Naive B cell (primary cell): ENCODE measurements around the gene MRPL12. TPM values are rescaled to one million over a fixed set of nuclear protein-coding genes. Genes with fewer than 3 reads are reported as not detected.

Experiments
- ATAC-seq, 2 donors: fragments of 150-1000 bp; cut with Tn5 transposase; 2 replicates each; pipeline ENCODE4 v1.10.0; 2021; ENCODE audit warnings: low read depth in 2 of 2, mild to moderate bottlenecking in 2 of 2, moderate library complexity in 2 of 2
- DNase-seq: peaks from one replicate; pipeline ENCODE4 v3.0.0; 2022
- H3K27ac Mint-ChIP-seq, 6 donors: one replicate each; pipeline ENCODE4 v1.8.0; 2020 to 2022; ENCODE audit warnings: mild to moderate bottlenecking in 6 of 6, mixed read lengths in 6 of 6, moderate library complexity in 5 of 6, inconsistent platforms in 2 of 6
- H3K27me3 Mint-ChIP-seq, 3 donors: one replicate each; pipeline ENCODE4 v1.8.0; 2021 to 2022; ENCODE audit warnings: mixed read lengths in 3 of 3, mild to moderate bottlenecking in 1 of 3
- H3K36me3 Mint-ChIP-seq, 2 donors: one replicate each; pipeline ENCODE4 v1.8.0; 2020 to 2022; ENCODE audit warnings: mixed read lengths in 2 of 2, inconsistent platforms in 1 of 2, mild to moderate bottlenecking in 1 of 2
- H3K4me1 Mint-ChIP-seq, 3 donors: one replicate each; pipeline ENCODE4 v1.8.0; 2020 to 2022; ENCODE audit warnings: mixed read lengths in 3 of 3, inconsistent platforms in 1 of 3, mild to moderate bottlenecking in 1 of 3, moderate library complexity in 1 of 3
- H3K4me3 Mint-ChIP-seq, 8 donors: one replicate each; pipeline ENCODE4 v1.8.0; 2020 to 2022; ENCODE audit warnings: mild to moderate bottlenecking in 8 of 8, mixed read lengths in 8 of 8, moderate library complexity in 8 of 8, inconsistent platforms in 2 of 8
- H3K9me3 Mint-ChIP-seq, 7 donors: one replicate each; pipeline ENCODE4 v1.8.0; 2020 to 2022; ENCODE audit warnings: mixed read lengths in 7 of 7, mild to moderate bottlenecking in 5 of 7, inconsistent platforms in 2 of 7, moderate library complexity in 1 of 7
- polyA plus RNA-seq, 6 donors: library from polyadenylated mRNA; unstranded; fragments of 300-500 nt; fragmentation: Illumina TruSeq; gene quantifications; one replicate each; pipeline ENCODE4 v1.2.3, GENCODE V29; 2021; ENCODE audit warnings: low read depth in 6 of 6

The MRPL12 gene
- polyA plus RNA-seq, 6 donors from 2014 or later = 33.7 to 51.6 (median 42.3) TPM

GRCh38 chr17:81697261-81698044 lies 5.7 kb upstream of the MRPL12 start:
- Mint-ChIP-seq H3K36me3 (no peaks in the 10 kb centered on the region), H3K27ac (peak overlapping the region in 2 of 6 donors; percentile 77 to 78), H3K4me3 (no peak overlapping the region), H3K4me1 (peaks cover 11 to 17% (median 12%) of the 10 kb centered on the region in 3 donors), H3K9me3 (no peaks in the 10 kb centered on the region), H3K27me3 (no peaks in the 10 kb centered on the region)
- no peak for ATAC-seq
- DNase-seq = no peak

GRCh38 chr17:81700353-81701287 lies 2.5 kb upstream of the MRPL12 start:
- H3K4me3 Mint-ChIP-seq = peak overlapping the region in 3 of 8 donors; percentile 16 to 61 (median 58)
- peak overlapping the region in 3 of 6 donors; percentile 47 to 80 (median 74) for H3K27ac Mint-ChIP-seq
- H3K36me3 Mint-ChIP-seq = no peaks in the 10 kb centered on the region
- ATAC-seq = no peak
- no peaks in the 10 kb centered on the region for H3K27me3 Mint-ChIP-seq
- no peaks in the 10 kb centered on the region for H3K9me3 Mint-ChIP-seq
- no peak for DNase-seq
- peaks cover 17 to 33% (median 21%) of the 10 kb centered on the region in 3 donors for H3K4me1 Mint-ChIP-seq

- peaks cover 0 to 4% of the 10 kb centered on the region in 2 donors for H3K36me3 Mint-ChIP-seq
- peak overlapping the region in 5 of 6 donors; percentile 71 to 97 (median 77) for H3K27ac Mint-ChIP-seq
- DNase-seq = no peak
- H3K27me3 Mint-ChIP-seq = no peaks in the 10 kb centered on the region
- peak overlapping the region; percentile 20 to 94 (median 90) for H3K4me3 Mint-ChIP-seq
- ATAC-seq = no peak
- H3K4me1 Mint-ChIP-seq = peaks cover 20 to 37% (median 24%) of the 10 kb centered on the region in 3 donors
- no peaks in the 10 kb centered on the region for H3K9me3 Mint-ChIP-seq
Observed at GRCh38 chr17:81701288-81702071, 1.7 kb upstream of the MRPL12 start.

- ATAC-seq (no peak), DNase-seq (no peak)
- Mint-ChIP-seq H3K27me3 (no peaks in the 10 kb centered on the region), H3K9me3 (no peaks in the 10 kb centered on the region), H3K4me3 (peak overlapping the region; percentile 75 to 94 (median 89)), H3K4me1 (peaks cover 21 to 35% (median 24%) of the 10 kb centered on the region in 3 donors), H3K27ac (peak overlapping the region in 5 of 6 donors; percentile 75 to 94 (median 82)), H3K36me3 (peaks cover 0 to 6% of the 10 kb centered on the region in 2 donors)
Observed at GRCh38 chr17:81703747-81704654, 834 bp downstream of the MRPL12 start.

GRCh38 chr17:81705518-81706231 lies 2.5 kb downstream of the MRPL12 start:
- H3K4me1 Mint-ChIP-seq = peaks cover 19 to 39% (median 26%) of the 10 kb centered on the region in 3 donors
- no peaks in the 10 kb centered on the region for H3K27me3 Mint-ChIP-seq
- H3K27ac Mint-ChIP-seq = peak overlapping the region in 3 of 6 donors; percentile 32 to 76 (median 65)
- peak overlapping the region in 4 of 8 donors; percentile 32 to 90 (median 59) for H3K4me3 Mint-ChIP-seq
- DNase-seq = no peak
- no peaks in the 10 kb centered on the region for H3K9me3 Mint-ChIP-seq
- H3K36me3 Mint-ChIP-seq = peaks cover 0 to 6% of the 10 kb centered on the region in 2 donors
- no peak for ATAC-seq

- no peaks in the 10 kb centered on the region for H3K9me3 Mint-ChIP-seq
- DNase-seq = no peak
- H3K27me3 Mint-ChIP-seq = no peaks in the 10 kb centered on the region
- H3K36me3 Mint-ChIP-seq = peaks cover 0 to 6% of the 10 kb centered on the region in 2 donors
- H3K4me3 Mint-ChIP-seq = peak overlapping the region in 1 of 8 donors; percentile 76
- no peak for ATAC-seq
- H3K4me1 Mint-ChIP-seq = peaks cover 18 to 39% (median 31%) of the 10 kb centered on the region in 3 donors
- H3K27ac Mint-ChIP-seq = peak overlapping the region in 3 of 6 donors; percentile 32 to 70 (median 65)
Observed at GRCh38 chr17:81706232-81706611, 3.1 kb downstream of the MRPL12 start.

GRCh38 chr17:81706757-81707624 lies 3.8 kb downstream of the MRPL12 start:
- DNase-seq (no peak), ATAC-seq (no peak)
- peak overlapping the region in 1 of 8 donors; percentile 76 for H3K4me3 Mint-ChIP-seq

GRCh38 chr17:81707725-81708646 lies 4.8 kb downstream of the MRPL12 start:
- Mint-ChIP-seq H3K36me3 (peaks cover 0 to 6% of the 10 kb centered on the region in 2 donors), H3K4me3 (no peak overlapping the region), H3K4me1 (peaks cover 18 to 37% (median 25%) of the 10 kb centered on the region in 3 donors), H3K27ac (no peak overlapping the region), H3K27me3 (no peaks in the 10 kb centered on the region), H3K9me3 (no peaks in the 10 kb centered on the region)
- DNase-seq (no peak), ATAC-seq (no peak)

More at GRCh38 chr17:81706757-81707624, 3.8 kb downstream of the MRPL12 start:
- no peaks in the 10 kb centered on the region for H3K27me3 Mint-ChIP-seq
- no peaks in the 10 kb centered on the region for H3K9me3 Mint-ChIP-seq
- H3K4me1 Mint-ChIP-seq = peaks cover 15 to 40% (median 29%) of the 10 kb centered on the region in 3 donors
- H3K27ac Mint-ChIP-seq = peak overlapping the region in 2 of 6 donors; percentile 70 to 79
- peaks cover 0 to 6% of the 10 kb centered on the region in 2 donors for H3K36me3 Mint-ChIP-seq

GRCh38 chr17:81708739-81709185 lies 5.6 kb downstream of the MRPL12 start:
- ATAC-seq (no peak), DNase-seq (no peak)
- peaks cover 0 to 6% of the 10 kb centered on the region in 2 donors for H3K36me3 Mint-ChIP-seq
- H3K27me3 Mint-ChIP-seq = no peaks in the 10 kb centered on the region
- H3K27ac Mint-ChIP-seq = peak overlapping the region in 1 of 6 donors; percentile 51
- H3K9me3 Mint-ChIP-seq = no peaks in the 10 kb centered on the region
- peaks cover 18 to 38% (median 25%) of the 10 kb centered on the region in 3 donors for H3K4me1 Mint-ChIP-seq
- no peak overlapping the region for H3K4me3 Mint-ChIP-seq
